Measurements from ENCODE around the gene ZNF496.

DNA sequence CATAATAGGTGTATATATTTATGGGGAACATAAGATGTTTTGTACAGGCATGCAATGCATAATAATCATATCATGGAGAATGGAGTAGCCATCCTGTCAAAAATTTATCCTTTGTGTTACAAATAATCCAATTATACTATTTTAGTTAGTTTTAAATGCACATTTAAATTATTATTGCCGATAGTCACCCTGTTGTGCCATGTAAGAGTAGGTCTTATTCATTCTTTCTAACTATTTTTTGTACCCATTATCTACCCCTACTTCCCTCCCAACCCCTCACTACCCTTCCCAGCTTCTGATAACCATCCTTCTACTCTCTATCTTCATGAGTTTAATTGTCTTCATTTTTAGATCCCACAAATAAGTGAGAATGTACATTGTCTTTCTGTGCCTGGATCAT lies 84.1 kb downstream of the ZNF496 start:
- TF ChIP-seq, protein P1, sequence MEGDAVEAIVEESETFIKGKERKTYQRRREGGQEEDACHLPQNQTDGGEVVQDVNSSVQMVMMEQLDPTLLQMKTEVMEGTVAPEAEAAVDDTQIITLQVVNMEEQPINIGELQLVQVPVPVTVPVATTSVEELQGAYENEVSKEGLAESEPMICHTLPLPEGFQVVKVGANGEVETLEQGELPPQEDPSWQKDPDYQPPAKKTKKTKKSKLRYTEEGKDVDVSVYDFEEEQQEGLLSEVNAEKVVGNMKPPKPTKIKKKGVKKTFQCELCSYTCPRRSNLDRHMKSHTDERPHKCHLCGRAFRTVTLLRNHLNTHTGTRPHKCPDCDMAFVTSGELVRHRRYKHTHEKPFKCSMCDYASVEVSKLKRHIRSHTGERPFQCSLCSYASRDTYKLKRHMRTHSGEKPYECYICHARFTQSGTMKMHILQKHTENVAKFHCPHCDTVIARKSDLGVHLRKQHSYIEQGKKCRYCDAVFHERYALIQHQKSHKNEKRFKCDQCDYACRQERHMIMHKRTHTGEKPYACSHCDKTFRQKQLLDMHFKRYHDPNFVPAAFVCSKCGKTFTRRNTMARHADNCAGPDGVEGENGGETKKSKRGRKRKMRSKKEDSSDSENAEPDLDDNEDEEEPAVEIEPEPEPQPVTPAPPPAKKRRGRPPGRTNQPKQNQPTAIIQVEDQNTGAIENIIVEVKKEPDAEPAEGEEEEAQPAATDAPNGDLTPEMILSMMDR (IDR thresholded peaks at IDR 0.05), result no peak
- no peak for TF ChIP-seq EP300 (IDR thresholded peaks at IDR 0.05)
